ENCODE results near the gene NAT9. TPM values are rescaled to one million over a fixed set of nuclear protein-coding genes. Genes with fewer than 3 reads are reported as not detected.

The NAT9 gene
- total and polyA plus RNA-seq, 2 donors (not counting 3 experiments of a cell fraction or from before 2014, with no cell fraction given), result 39.3 to 44.8 TPM

DNA sequence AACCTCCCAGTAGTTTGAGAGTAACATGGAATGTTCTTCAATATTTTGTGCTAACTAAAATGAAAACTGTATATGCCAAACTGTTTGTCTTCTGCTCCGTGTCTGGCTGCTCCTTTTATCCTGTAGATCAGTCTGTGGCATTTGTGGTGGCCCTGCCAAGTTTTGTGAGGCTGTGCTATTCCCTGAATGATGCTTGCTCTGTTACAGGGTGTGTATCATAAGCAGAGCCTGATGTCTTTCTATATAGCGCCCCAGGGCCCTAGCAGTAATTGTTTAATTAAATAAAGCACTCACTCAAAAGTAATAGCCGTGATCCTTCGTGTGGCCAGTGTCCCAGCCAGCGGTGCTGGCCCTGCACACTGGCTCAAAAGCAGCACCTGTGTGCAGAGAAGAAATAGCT is 27.8 kb upstream of the NAT9 start:
- ChIA-PET CTCF (interaction anchor here (1.8 kb wide), 1 partner anchor 13 kb away, joined by 6 read pairs; no protein-coding TSS in a partner anchor), POLR2A (no interaction called here)
- no peaks in the 10 kb centered on the region for H3K9me1 ChIP-seq (replicated peaks; ENCODE audit: control insufficient read depth, extremely low read depth, insufficient read depth, low read length)
- H3K4me1 ChIP-seq (ENCODE audit: control insufficient read depth, extremely low read depth, insufficient read depth, low read length), result peaks cover 2% of the 10 kb centered on the region
- FAIRE-seq (no peak), DNase-seq (ENCODE audit: low read depth, low spot score) (no peak)
- no peak overlapping the region for H3K27ac ChIP-seq (ENCODE audit: insufficient read depth, low read depth, low read length)
- no peaks in the 10 kb centered on the region for H3K27me3 ChIP-seq (ENCODE audit: control insufficient read depth in 2 of 2, insufficient read depth in 2 of 2, low read length in 2 of 2)
- no peaks in the 10 kb centered on the region for H3K9me3 ChIP-seq (replicated peaks; ENCODE audit: control insufficient read depth, insufficient read depth, low read length)
- dilution Hi-C loops (cut with MboI; ENCODE audit: extremely low pct_ligation_motif_present, low sequenced_read_pairs) (no loop called here), intact Hi-C loops (cut with micrococcal nuclease) (no loop called here)
- no peak overlapping the region for H2AFZ ChIP-seq (ENCODE audit: low read depth, low read length)
- no peak overlapping the region for H3K4me2 ChIP-seq (ENCODE audit: insufficient read depth, low read length)
- H3K79me2 ChIP-seq (ENCODE audit: control insufficient read depth, insufficient read depth, low read length), result no peaks in the 10 kb centered on the region
- peaks cover 0 to 3% of the 10 kb centered on the region in 2 experiments for H3K36me3 ChIP-seq (ENCODE audit: control insufficient read depth in 2 of 2, extremely low read depth in 1 of 2, insufficient read depth in 2 of 2, low read length in 2 of 2)
- H3K4me3 ChIP-seq (replicated peaks in 1 of 3; ENCODE audit: insufficient read depth in 1 of 3, low read depth in 1 of 3, low read length in 3 of 3), result no peak overlapping the region
- no peaks in the 10 kb centered on the region for H4K20me1 ChIP-seq (replicated peaks; ENCODE audit: control insufficient read depth, extremely low read depth, insufficient read depth, low read length)
- no TSS peak for BruUV-seq (replicated peaks)
- no peak overlapping the region for H3K9ac ChIP-seq (replicated peaks; ENCODE audit: extremely low read depth, insufficient read depth, low read length)
- no peak for TF ChIP-seq FOS (IDR thresholded peaks at IDR 0.05; ENCODE audit: borderline replicate concordance, insufficient read depth, low read length)
- no peak for TF ChIP-seq EZH2 (IDR thresholded peaks at IDR 0.05; ENCODE audit: borderline replicate concordance, low read depth, low read length, severe bottlenecking)
- no peak for TF ChIP-seq MAX (IDR thresholded peaks at IDR 0.05; ENCODE audit: insufficient read depth, insufficient read length)
- TF ChIP-seq POLR2A (IDR thresholded peaks at IDR 0.05; ENCODE audit: low read depth, low read length), result no peak
- TF ChIP-seq JUN (IDR thresholded peaks at IDR 0.05; ENCODE audit: borderline replicate concordance, insufficient read depth, insufficient read length, low read depth), result no peak
- no peak for TF ChIP-seq GATA2 (IDR thresholded peaks at IDR 0.05; ENCODE audit: insufficient read depth, insufficient read length, low read depth, low read length)
- TF ChIP-seq MYC (IDR thresholded peaks at IDR 0.05; ENCODE audit: low read depth, low read length), result no peak
- TF ChIP-seq POLR2AphosphoS5 (IDR thresholded peaks at IDR 0.05; ENCODE audit: insufficient read depth, low read depth, low read length), result no peak

DNA sequence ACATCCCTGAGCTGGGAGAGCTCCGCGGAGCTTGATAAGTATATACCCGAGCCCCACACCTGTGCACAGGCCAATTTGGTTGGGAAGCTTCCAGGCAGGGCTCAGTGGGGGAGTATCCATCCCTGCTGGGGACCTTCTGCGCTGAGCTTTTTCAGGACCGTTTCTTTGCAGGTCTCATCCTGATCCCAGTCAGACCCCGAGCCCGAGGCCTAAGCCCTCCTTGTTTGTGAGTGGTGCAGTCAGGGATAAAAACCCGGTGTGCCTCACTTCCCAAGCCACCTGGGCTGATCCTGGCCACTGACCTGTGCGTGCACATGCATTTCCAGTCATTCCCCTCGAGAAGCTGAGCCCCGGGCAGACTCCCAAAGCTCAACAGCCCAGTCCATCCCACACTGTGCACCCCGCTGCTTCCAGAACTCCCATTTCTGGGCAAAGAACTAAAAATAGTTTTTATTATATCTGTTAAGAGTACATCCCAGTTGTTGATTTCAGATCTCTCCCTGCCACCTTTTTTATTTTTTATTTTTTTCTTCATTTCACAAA is 27.3 kb upstream of the NAT9 start:
- no peak for DNase-seq (ENCODE audit: low read depth, low spot score)
- TF ChIP-seq CTCF (IDR thresholded peaks at IDR 0.05; ENCODE audit: extremely low read depth in 1 of 2, insufficient read depth in 1 of 2, low read depth in 1 of 2, low read length in 2 of 2) (no peak), GATA2 (IDR thresholded peaks at IDR 0.05; ENCODE audit: insufficient read depth, insufficient read length, low read depth, low read length) (no peak), JUN (IDR thresholded peaks at IDR 0.05; ENCODE audit: borderline replicate concordance, insufficient read depth, insufficient read length, low read depth) (no peak), POLR2A (IDR thresholded peaks at IDR 0.05; ENCODE audit: low read depth, low read length) (no peak), FOS (IDR thresholded peaks at IDR 0.05; ENCODE audit: borderline replicate concordance, insufficient read depth, low read length) (no peak), MYC (IDR thresholded peaks at IDR 0.05; ENCODE audit: low read depth, low read length) (no peak), EZH2 (IDR thresholded peaks at IDR 0.05; ENCODE audit: borderline replicate concordance, low read depth, low read length, severe bottlenecking) (no peak), MAX (IDR thresholded peaks at IDR 0.05; ENCODE audit: insufficient read depth, insufficient read length) (no peak), POLR2AphosphoS5 (IDR thresholded peaks at IDR 0.05; ENCODE audit: insufficient read depth, low read depth, low read length) (no peak)
- intact Hi-C loops (cut with micrococcal nuclease), result no loop called here
- FAIRE-seq, result no peak
- BruUV-seq (replicated peaks), result no TSS peak
- CTCF ChIA-PET, result interaction anchor here (1.8 kb wide), 1 partner anchor 12 kb away, joined by 6 read pairs; no protein-coding TSS in a partner anchor
- Histone ChIP-seq H3K9ac (replicated peaks; ENCODE audit: extremely low read depth, insufficient read depth, low read length) (no peak overlapping the region), H3K36me3 (ENCODE audit: control insufficient read depth in 2 of 2, extremely low read depth in 1 of 2, insufficient read depth in 2 of 2, low read length in 2 of 2) (peaks cover 0 to 3% of the 10 kb centered on the region in 2 experiments), H3K27me3 (ENCODE audit: control insufficient read depth in 2 of 2, insufficient read depth in 2 of 2, low read length in 2 of 2) (no peaks in the 10 kb centered on the region), H3K4me3 (replicated peaks in 1 of 3; ENCODE audit: insufficient read depth in 1 of 3, low read depth in 1 of 3, low read length in 3 of 3) (no peak overlapping the region), H3K4me1 (ENCODE audit: control insufficient read depth, extremely low read depth, insufficient read depth, low read length) (peaks cover 6% of the 10 kb centered on the region), H2AFZ (ENCODE audit: low read depth, low read length) (no peak overlapping the region), H3K27ac (ENCODE audit: insufficient read depth, low read depth, low read length) (no peak overlapping the region), H3K79me2 (ENCODE audit: control insufficient read depth, insufficient read depth, low read length) (no peaks in the 10 kb centered on the region), H4K20me1 (replicated peaks; ENCODE audit: control insufficient read depth, extremely low read depth, insufficient read depth, low read length) (no peaks in the 10 kb centered on the region), H3K4me2 (ENCODE audit: insufficient read depth, low read length) (no peak overlapping the region), H3K9me3 (replicated peaks; ENCODE audit: control insufficient read depth, insufficient read depth, low read length) (no peaks in the 10 kb centered on the region), H3K9me1 (replicated peaks; ENCODE audit: control insufficient read depth, extremely low read depth, insufficient read depth, low read length) (no peaks in the 10 kb centered on the region)
- POLR2A ChIA-PET, result no interaction called here
- dilution Hi-C loops (cut with MboI; ENCODE audit: extremely low pct_ligation_motif_present, low sequenced_read_pairs), result no loop called here

Measured in endothelial cell of umbilical vein (primary cell).